Measurements from ENCODE around the gene ULK4. TPM values are rescaled to one million over a fixed set of nuclear protein-coding genes. Genes with fewer than 3 reads are reported as not detected.

ULK4 gene
- total and polyA plus RNA-seq, 9 of the 15 experiments (the other 6 are each of a cell fraction or from before 2014, with no cell fraction given), result 3.0 to 5.9 (median 3.5) TPM

DNA sequence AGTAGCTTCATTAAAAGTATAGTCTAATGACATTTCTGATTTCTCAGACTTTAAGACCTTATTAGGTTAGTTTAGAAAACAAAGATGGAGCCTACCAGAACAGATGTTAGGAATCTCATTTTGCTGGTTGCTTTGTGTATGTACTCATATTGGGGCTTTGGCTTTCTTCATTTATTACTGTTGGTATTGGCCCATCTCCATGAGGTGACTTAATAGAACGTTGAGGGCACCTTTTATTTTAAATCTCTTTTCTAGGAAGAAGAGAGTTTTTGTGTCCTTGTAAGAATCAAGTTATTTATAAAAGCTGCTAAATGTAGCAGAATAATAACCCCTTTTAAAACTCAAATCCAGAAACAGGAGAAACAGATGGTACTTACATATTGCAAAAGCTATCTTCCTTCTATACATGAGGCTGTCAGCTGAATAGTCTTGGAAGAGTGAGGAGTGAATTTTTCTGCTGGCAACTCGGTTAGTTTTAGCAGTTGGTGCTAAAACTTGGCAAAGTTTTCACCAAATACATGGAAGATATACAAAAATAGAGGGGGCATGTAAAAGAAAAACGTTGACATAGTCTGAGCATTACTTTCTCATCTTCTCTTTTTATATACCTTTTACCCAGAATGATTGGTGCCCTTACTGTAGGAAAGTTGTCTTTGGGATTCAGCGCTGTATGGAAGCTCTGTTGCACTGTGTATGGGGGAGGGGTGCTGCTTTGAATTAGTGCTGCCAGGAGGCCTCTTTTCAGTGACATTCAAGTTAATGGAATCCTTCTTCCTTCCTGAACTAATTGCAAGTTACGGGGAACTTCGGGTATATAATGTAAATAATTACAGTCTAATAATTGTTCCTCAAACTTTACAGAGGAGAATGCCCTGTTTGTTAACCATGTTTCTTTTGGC, 726.8 kb downstream of the ULK4 start:
- peaks cover 95% of the 10 kb centered on the region for H3K36me3 ChIP-seq (ENCODE audit: control insufficient read depth, insufficient read depth, low read length)

More for the DNA sequence above, 726.8 kb downstream of the ULK4 start:
- ChIA-PET POLR2A (interaction anchor here (1.0 to 1.4 kb wide), 3 partner anchors 11 to 27 kb away, joined by 3 read pairs; no protein-coding TSS in a partner anchor), CTCF (ENCODE audit: low intra/inter-chr PET ratio) (no interaction called here)
- DNase-seq (ENCODE audit: extremely low read depth in 1 of 4, low spot score in 3 of 4) (no peak), ATAC-seq (no peak), FAIRE-seq (no peak)
- no peak overlapping the region for H3K27ac ChIP-seq (ENCODE audit: extremely low read depth, low read depth, low read length)
- no peaks in the 10 kb centered on the region for H3K27me3 ChIP-seq (ENCODE audit: control insufficient read depth in 2 of 2, insufficient read depth in 2 of 2, low read length in 2 of 2)
- no peaks in the 10 kb centered on the region for H3K4me1 ChIP-seq (replicated peaks in 1 of 2; ENCODE audit: control insufficient read depth in 2 of 2, insufficient read depth in 2 of 2, low read length in 2 of 2)
- in situ Hi-C loops (cut with MboI) (no loop called here), intact Hi-C loops (cut with micrococcal nuclease) (no loop called here)
- no peak overlapping the region for H3K9ac ChIP-seq (ENCODE audit: insufficient read depth in 1 of 2, low read depth in 2 of 2, low read length in 2 of 2)
- H4K20me1 ChIP-seq (replicated peaks; ENCODE audit: control insufficient read depth, insufficient read depth, low read length), result no peaks in the 10 kb centered on the region
- no peak overlapping the region for H3K4me3 ChIP-seq
- no TSS peak for BruUV-seq (replicated peaks)
- no peak overlapping the region for H3K4me2 ChIP-seq (ENCODE audit: insufficient read depth, low read length)
- TF ChIP-seq GATAD2B (IDR thresholded peaks at IDR 0.05; ENCODE audit: borderline replicate concordance) (no peak), ZC3H8 (IDR thresholded peaks at IDR 0.05) (no peak), ID3 (CRISPR knock-in tag; IDR thresholded peaks at IDR 0.05) (no peak), ID3 (tag; IDR thresholded peaks at IDR 0.05) (no peak), DPF2 (IDR thresholded peaks at IDR 0.05) (no peak), NBN (IDR thresholded peaks at IDR 0.05; ENCODE audit: low read depth) (no peak), THRAP3 (IDR thresholded peaks at IDR 0.05; ENCODE audit: borderline replicate concordance) (no peak), ZNF668 (CRISPR knock-in tag; IDR thresholded peaks at IDR 0.05) (no peak), HDGF (IDR thresholded peaks at IDR 0.05) (no peak), CHD2 (IDR thresholded peaks at IDR 0.05; ENCODE audit: low read depth, low read length) (no peak), BACH1 (tag; IDR thresholded peaks at IDR 0.05) (no peak), PTTG1 (tag; IDR thresholded peaks at IDR 0.05; ENCODE audit: low read depth) (no peak), DDX20 (tag; IDR thresholded peaks at IDR 0.05; ENCODE audit: low read depth) (no peak), DIDO1 (tag; IDR thresholded peaks at IDR 0.05; ENCODE audit: low read depth) (no peak), ZNF224 (CRISPR knock-in tag; IDR thresholded peaks at IDR 0.05) (no peak), TEAD2 (tag; IDR thresholded peaks at IDR 0.05) (no peak), ZNF140 (CRISPR knock-in tag; IDR thresholded peaks at IDR 0.05) (no peak)
- TF ChIP-seq, protein P1, sequence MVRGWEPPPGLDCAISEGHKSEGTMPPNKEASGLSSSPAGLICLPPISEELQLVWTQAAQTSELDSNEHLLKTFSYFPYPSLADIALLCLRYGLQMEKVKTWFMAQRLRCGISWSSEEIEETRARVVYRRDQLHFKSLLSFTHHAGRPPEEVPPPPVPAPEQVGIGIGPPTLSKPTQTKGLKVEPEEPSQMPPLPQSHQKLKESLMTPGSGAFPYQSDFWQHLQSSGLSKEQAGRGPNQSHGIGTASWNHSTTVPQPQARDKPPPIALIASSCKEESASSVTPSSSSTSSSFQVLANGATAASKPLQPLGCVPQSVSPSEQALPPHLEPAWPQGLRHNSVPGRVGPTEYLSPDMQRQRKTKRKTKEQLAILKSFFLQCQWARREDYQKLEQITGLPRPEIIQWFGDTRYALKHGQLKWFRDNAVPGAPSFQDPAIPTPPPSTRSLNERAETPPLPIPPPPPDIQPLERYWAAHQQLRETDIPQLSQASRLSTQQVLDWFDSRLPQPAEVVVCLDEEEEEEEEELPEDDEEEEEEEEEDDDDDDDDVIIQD (CRISPR knock-in tag; IDR thresholded peaks at IDR 0.05), result no peak
- H2AFZ ChIP-seq (ENCODE audit: low read depth, low read length), result no peak overlapping the region
- no peaks in the 10 kb centered on the region for H3K9me3 ChIP-seq (replicated peaks; ENCODE audit: control insufficient read depth, insufficient read depth, low read depth, low read length)
- no peaks in the 10 kb centered on the region for H3K9me1 ChIP-seq (ENCODE audit: control insufficient read depth, insufficient read depth, low read length)
- 68% methylated on average over 6 of the region's 6 CpGs for WGBS (ENCODE audit: insufficient coverage, low coverage, missing lambda C conversion rate)
- H3K79me2 ChIP-seq (ENCODE audit: control insufficient read depth, insufficient read depth, low read length), result no peaks in the 10 kb centered on the region

Measured in K562 (cell line).